Measurements from ENCODE around the gene QDPR.

DNA sequence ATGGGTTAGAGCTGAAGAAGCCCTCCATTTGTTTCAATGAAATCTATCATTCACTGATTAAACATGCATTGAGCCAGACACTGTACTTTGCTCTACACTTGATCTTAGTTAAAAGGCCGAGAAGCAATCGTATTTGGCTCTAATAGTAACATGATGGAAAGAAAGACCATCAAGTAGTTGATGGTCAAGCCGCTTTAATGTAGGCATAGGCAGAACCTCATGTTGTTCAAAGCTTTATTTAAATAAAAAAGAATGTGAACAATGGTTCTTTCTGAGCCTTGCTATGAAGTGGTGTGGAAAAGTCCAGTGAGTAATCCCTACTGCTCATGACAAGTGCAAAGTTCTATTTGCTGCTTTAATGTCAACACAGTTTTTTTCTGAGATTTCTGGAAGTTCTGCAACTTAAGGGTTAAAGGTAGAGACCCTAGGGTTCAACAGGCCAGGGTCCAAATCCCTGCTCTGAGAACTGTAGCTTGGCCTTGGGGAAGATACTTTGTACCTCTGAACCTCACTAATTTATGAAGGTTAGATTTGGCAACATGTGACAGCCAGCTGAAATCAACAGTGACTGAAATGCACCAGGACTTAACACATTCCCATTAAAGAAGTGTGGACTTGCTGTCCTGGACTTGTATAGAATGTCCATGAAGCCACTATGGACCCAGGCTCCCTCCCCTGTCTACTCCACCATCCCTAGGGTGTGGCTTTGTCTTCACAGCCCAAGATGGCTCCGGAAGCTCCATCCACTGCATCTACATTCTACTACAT lies 47.2 kb upstream of the QDPR start:
- TF ChIP-seq, protein P1, sequence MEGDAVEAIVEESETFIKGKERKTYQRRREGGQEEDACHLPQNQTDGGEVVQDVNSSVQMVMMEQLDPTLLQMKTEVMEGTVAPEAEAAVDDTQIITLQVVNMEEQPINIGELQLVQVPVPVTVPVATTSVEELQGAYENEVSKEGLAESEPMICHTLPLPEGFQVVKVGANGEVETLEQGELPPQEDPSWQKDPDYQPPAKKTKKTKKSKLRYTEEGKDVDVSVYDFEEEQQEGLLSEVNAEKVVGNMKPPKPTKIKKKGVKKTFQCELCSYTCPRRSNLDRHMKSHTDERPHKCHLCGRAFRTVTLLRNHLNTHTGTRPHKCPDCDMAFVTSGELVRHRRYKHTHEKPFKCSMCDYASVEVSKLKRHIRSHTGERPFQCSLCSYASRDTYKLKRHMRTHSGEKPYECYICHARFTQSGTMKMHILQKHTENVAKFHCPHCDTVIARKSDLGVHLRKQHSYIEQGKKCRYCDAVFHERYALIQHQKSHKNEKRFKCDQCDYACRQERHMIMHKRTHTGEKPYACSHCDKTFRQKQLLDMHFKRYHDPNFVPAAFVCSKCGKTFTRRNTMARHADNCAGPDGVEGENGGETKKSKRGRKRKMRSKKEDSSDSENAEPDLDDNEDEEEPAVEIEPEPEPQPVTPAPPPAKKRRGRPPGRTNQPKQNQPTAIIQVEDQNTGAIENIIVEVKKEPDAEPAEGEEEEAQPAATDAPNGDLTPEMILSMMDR (IDR thresholded peaks at IDR 0.05): no peak
- no peak for TF ChIP-seq ZFX (IDR thresholded peaks at IDR 0.05; ENCODE audit: borderline replicate concordance)
